Panc1 (cell line): ENCODE results near the gene NACA. TPM values are rescaled to one million over a fixed set of nuclear protein-coding genes. Genes with fewer than 3 reads are reported as not detected.

ENCODE experiments used
- ATAC-seq: fragments of 200-7000 bp; cut with Tn5 transposase; 2 replicates; pipeline ENCODE4 v1.9.1; 2020; ENCODE audit warnings: mild to moderate bottlenecking, moderate library complexity
- BruUV-seq: library from RNA; stranded (reverse); fragments of 400-500 nt; replicated peaks from 2 replicates; lab custom pipeline; 2021; lab: Mats Ljungman, UMichigan
- CTCF ChIA-PET: fragments of 300-600 bp; sonication (Branson Sonifier 250); formaldehyde crosslinking; loops from one replicate; lab custom pipeline; 2022; ENCODE audit warnings: antibody characterized with exemption; lab: Charles Lee
- POLR2A ChIA-PET: fragments of 300-600 bp; sonication (Branson Sonifier 250); formaldehyde crosslinking; loops from one replicate; lab custom pipeline; 2022; ENCODE audit warnings: antibody characterized with exemption; lab: Charles Lee
- DNase-seq: peaks from one replicate; pipeline ENCODE4 v3.0.0-alpha.2; 2010; ENCODE audit warnings: low read depth, low spot score
- H3K27ac ChIP-seq: 2 replicates; pipeline ENCODE4 v1.5.1; 2011; ENCODE audit warnings: mild to moderate bottlenecking, low read length, inconsistent platforms
- H3K27me3 ChIP-seq: fragments of 200-500 bp; sonication (Bioruptor generic); 2 replicates; pipeline ENCODE4 v1.6.0; 2014; ENCODE audit warnings: low read length, inconsistent platforms; ENCODE audit not compliant: control insufficient read depth, insufficient read depth
- H3K36me3 ChIP-seq: fragments of 200-500 bp; sonication (Bioruptor generic); 2 replicates; pipeline ENCODE4 v1.5.1; 2014; ENCODE audit warnings: inconsistent platforms, mild to moderate bottlenecking, low read length, moderate library complexity; ENCODE audit not compliant: control insufficient read depth, insufficient read depth
- H3K4me1 ChIP-seq: 2 replicates; pipeline ENCODE4 v1.5.1; 2011; ENCODE audit warnings: inconsistent platforms, mild to moderate bottlenecking, low read length, moderate library complexity; ENCODE audit not compliant: control insufficient read depth, insufficient read depth
- H3K4me3 ChIP-seq, 2 experiments: 2 replicates each; pipeline ENCODE4 v1.5.1; 2011 to 2012; ENCODE audit warnings: low read depth in 2 of 2, low read length in 2 of 2, mild to moderate bottlenecking in 2 of 2, inconsistent platforms in 1 of 2, moderate library complexity in 1 of 2
- H3K9me3 ChIP-seq: fragments of 200-500 bp; sonication (Bioruptor generic); 2 replicates; pipeline ENCODE4 v1.5.1; 2014; ENCODE audit warnings: low read depth, mild to moderate bottlenecking, inconsistent platforms, low read length, moderate library complexity; ENCODE audit not compliant: control insufficient read depth, insufficient read depth
- CTCF ChIP-seq: fragments of 450-650 bp; IDR thresholded peaks from 2 replicates; pipeline ENCODE4 v1.5.1; 2017; ENCODE audit warnings: mild to moderate bottlenecking
- POLR2AphosphoS5 ChIP-seq: IDR thresholded peaks from 2 replicates; pipeline ENCODE4 v1.6.1; 2012; ENCODE audit warnings: mild to moderate bottlenecking, low read depth, low read length, moderate library complexity
- REST ChIP-seq, 2 experiments: IDR thresholded peaks; 2 replicates each; pipeline ENCODE4 v1.6.1; 2011 to 2012; ENCODE audit warnings: low read depth in 2 of 2, control low read depth in 1 of 2, low read length in 1 of 2, mild to moderate bottlenecking in 1 of 2, moderate library complexity in 1 of 2; ENCODE audit not compliant: insufficient read depth in 1 of 2
- SIN3A ChIP-seq: IDR thresholded peaks from 2 replicates; pipeline ENCODE4 v1.6.1; 2012; ENCODE audit warnings: low read depth, mild to moderate bottlenecking, low read length, moderate library complexity, borderline replicate concordance; ENCODE audit not compliant: insufficient read depth
- TCF7L2 ChIP-seq: IDR thresholded peaks from 2 replicates; pipeline ENCODE4 v1.6.1; 2011; ENCODE audit warnings: mild to moderate bottlenecking, low read depth, low read length, inconsistent platforms
- in situ Hi-C: cut with HindIII; loops from 2 replicates; pipeline ENCODE4 v1.10.0; 2016; ENCODE audit warnings: low sequenced_read_pairs, low pct_unique_long_range_greater_than_20kb
- intact Hi-C: fragments of 100-400 bp; cut with micrococcal nuclease; formaldehyde crosslinking; loops from one replicate; pipeline ENCODE4 v1.10.0; 2022; ENCODE audit not compliant: unreplicated experiment
- total RNA-seq: library from RNA; stranded (reverse); gene quantifications from one replicate; pipeline ENCODE4 v1.2.1, GENCODE V29; 2021; ENCODE audit not compliant: unreplicated experiment

Gene NACA
- total RNA-seq, 1 experiment from 2014 or later, result 716 TPM

GRCh38 chr12:56682323-56682722, 42.8 kb downstream of the NACA start:
- ATAC-seq (no peak), DNase-seq (no peak)
- Histone ChIP-seq H3K36me3 (peaks cover 4% of the 10 kb centered on the region), H3K4me3 (no peak overlapping the region), H3K27ac (no peak overlapping the region), H3K4me1 (peaks cover 6% of the 10 kb centered on the region; the same call in 1 of the 2 replicates), H3K9me3 (no peaks in the 10 kb centered on the region), H3K27me3 (no peaks in the 10 kb centered on the region)
- in situ Hi-C loops, result no loop called here
- ChIA-PET POLR2A (interaction anchor here (0.6 kb wide), 1 partner anchor 9 kb away, joined by 3 read pairs; no protein-coding TSS in a partner anchor), CTCF (no interaction called here)
- no TSS peak for BruUV-seq
- intact Hi-C loops, result no loop called here
- TF ChIP-seq CTCF (no peak), POLR2AphosphoS5 (no peak), TCF7L2 (no peak), SIN3A (no peak), REST (IDR thresholded peaks at IDR 0.05; ENCODE audit: insufficient read depth in 1 of 2, low read depth in 2 of 2, low read length in 1 of 2) (no peak)

GRCh38 chr12:56679883-56680575, 45.1 kb downstream of the NACA start:
- no peak overlapping the region for H3K27ac ChIP-seq
- H3K27me3 ChIP-seq, result no peaks in the 10 kb centered on the region
- DNase-seq (no peak), ATAC-seq (no peak)
- peaks cover 9% of the 10 kb centered on the region; the same call in 1 of the 2 replicates for H3K4me1 ChIP-seq
- intact Hi-C loops (no loop called here), in situ Hi-C loops (no loop called here)
- POLR2A ChIA-PET, result no interaction called here
- no peak for TF ChIP-seq CTCF
- no peak for TF ChIP-seq TCF7L2
- no peak for TF ChIP-seq SIN3A
- no peak overlapping the region for H3K4me3 ChIP-seq
- no TSS peak for BruUV-seq
- no peaks in the 10 kb centered on the region for H3K36me3 ChIP-seq
- no peaks in the 10 kb centered on the region for H3K9me3 ChIP-seq
- CTCF ChIA-PET, result interaction anchor here (0.6 kb wide), 1 partner anchor 317 kb away, joined by 3 read pairs; no protein-coding TSS in a partner anchor
